Dedifferentiated amniotic fluid mesenchymal stem cell (primary cell): ENCODE results near the gene CSNK1G1.
A peak's percentile ranks its signal among the peaks of the same experiment; 100 is the strongest.
"Not testable (repeated sequence)": the region's sequence is repeated elsewhere in the genome, so short reads cannot be mapped to it uniquely, and the experiment has no call there.

Experiments
- DNase-seq: peaks from one replicate; pipeline ENCODE4 v3.0.0-alpha.2; 2016; ENCODE audit errors: extremely low spot score

The CSNK1G1 gene

DNA sequence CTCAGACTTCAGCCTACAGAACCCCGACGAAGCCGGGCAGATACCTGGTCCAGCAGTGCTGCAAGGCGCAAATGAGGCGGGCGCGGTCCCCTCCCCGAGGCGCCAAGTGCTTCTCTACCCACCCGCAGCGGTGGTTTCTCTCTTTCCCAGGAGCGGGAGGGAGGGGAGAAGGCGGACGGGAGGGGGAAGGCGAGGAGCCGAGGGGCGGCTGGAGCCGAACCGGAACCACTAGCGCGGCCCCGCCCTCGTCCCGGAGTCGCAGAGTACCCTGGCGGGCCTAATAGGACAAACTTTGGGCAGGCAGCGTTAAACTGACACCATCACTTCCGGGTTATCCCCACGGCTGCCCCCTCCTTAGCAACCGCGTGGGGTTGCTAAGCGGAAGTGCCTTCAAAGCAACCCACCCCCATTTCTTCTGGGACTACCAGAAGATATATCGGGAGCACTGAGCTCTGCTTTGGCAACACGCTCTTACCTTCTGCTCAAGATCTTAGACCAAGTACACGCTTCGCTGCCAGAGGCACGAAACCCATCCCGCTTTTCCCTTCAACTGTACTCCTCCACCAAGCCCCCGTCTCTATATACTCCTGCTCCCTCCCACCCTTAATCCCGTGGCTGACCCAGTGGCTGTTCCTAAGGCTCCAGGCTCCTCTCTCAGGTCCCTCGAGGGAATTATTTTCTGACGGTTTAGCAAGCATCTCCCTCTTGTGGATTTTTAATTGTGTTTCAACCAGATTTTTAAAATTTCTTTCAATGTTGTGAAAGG, at the start of gene CSNK1G1:
Gene CSNK1G1 (minus strand): TSS at position 230 of the 766 bp plus-strand sequence. CDS start 55,674 bp downstream, outside the sequence.
- peak; percentile 97 for DNase-seq

DNA sequence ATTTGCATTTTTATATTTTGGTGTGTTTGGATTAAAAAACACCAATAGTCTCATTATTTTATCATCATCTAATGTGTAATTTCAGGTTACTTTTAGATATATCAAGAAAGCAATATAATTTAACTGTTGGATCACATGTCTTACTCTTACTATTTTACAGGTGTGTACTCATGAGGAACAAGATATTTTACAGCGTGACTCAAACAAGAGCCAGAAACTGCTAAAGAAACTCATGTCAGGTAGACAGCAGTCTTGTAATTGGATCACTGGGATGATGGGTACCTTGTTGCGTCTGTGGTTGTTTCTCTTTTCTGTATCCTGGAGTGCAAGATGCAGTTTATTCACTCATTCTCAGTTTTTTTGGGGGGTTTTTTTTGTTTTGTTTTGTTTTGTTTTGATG, 44.6 kb upstream of the CSNK1G1 start:
- no peak for DNase-seq

DNA sequence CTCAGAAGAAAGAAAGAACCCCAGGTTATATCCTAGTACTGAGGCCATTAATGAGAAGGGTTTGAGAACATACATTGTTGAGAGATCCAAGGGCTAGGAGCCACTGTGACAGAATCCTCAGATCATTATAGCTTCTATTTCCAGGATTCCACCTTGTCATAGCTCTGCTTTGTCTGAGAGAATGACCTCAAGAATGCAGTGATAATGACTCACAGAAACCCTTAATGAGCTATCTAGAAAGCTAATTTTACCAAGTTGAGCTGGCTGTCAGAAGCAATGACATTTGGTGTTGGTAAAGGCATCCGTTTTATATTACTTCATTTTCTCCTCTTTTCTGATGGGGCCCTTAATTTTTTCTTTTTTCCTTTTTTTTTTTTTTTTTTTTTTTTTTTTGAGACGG, 42.6 kb upstream of the CSNK1G1 start:
- no peak for DNase-seq

DNA sequence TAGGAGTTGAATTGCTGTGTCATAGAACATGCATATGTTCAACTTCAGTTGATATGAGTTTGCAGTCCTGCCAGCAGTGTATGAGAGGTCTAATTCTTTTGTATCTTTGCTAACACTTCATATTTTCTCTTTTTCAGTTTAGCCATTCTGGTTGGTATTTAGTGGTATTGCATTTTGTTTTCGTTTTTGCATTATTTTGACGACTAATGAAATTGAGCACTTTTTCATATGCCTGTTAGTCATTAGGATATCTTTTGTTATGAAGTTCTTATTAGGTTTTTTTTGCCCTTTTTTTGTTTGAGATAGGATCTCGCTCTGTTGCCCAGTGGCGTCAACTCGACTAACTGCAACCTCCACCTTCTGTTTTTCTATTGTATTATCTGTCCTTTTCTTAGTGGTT, 40.8 kb upstream of the CSNK1G1 start:
- no peak for DNase-seq

DNA sequence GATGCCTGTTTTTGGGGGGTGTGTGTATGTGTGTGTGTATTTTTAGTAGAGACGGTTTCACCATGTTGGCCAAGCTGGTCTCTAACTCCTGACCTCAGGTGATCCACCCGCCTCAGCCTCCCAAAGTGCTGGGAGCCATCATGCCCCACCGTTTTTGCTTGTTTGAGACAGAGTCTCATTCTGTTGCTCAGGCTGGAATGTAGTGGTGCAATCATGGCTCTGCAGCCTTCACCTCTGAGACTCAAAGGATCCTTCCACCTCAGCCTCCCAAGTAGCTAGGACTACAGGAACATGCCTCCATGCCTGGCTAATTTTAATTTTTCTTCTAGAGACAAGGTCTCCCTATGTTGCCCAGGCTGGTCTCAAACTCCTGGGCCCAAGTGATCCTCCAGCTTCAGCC, 36.5 kb upstream of the CSNK1G1 start:
- not testable (repeated sequence) for DNase-seq

DNA sequence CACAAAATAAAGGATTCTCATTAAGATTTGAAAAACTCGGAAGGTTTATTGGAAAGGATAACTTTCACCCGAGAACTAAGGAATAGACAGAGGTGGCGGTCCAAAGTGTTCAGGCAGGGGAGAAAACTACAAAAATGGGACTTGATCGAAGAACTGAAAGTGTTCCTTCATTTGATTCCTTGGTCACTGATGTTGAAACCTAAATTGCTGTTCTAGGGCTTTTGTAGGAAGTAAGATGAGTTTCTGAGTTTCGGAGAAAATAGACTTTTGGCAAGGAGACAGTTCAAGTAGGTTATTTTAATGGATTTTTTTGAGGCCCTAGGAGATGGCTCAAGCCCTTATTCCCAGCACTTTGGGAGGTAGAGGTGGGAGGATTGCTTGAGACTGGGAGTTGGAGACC, 33.1 kb upstream of the CSNK1G1 start:
- DNase-seq: no peak

DNA sequence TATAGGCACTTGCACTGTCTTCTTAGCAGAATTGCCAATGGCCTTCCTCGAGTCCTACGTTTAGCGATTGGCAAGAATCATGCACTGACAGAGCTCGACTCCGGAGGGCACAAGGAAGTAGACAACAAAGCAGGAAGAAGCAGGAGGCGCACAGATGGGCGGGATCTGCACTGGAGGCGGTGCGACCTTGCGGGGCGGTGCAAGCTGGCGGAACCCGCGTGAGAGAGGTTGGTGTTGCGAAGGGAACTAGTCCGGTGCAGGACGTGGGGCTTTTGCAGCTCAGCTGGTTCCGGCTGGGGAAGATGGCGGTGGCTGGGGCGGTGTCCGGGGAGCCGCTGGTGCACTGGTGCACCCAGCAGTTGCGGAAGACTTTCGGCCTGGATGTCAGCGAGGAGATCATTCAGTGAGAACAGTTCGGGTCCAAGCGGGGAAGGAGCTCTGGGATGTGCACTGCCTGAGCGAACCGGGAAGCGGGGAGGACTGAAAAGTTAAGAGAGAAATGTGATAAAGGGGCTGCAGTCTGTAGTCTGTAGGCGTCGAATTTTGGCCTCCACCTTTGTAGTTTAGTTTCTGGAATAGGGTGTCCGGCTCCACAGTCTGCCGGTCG, 31.7 kb upstream of the CSNK1G1 start, which contains the start of gene TRIP4:
Gene TRIP4 (plus strand): TSS at position 275 of the 607 bp plus-strand sequence. CDS start 28 bp downstream, at position 303.
- peak; percentile 97 for DNase-seq

DNA sequence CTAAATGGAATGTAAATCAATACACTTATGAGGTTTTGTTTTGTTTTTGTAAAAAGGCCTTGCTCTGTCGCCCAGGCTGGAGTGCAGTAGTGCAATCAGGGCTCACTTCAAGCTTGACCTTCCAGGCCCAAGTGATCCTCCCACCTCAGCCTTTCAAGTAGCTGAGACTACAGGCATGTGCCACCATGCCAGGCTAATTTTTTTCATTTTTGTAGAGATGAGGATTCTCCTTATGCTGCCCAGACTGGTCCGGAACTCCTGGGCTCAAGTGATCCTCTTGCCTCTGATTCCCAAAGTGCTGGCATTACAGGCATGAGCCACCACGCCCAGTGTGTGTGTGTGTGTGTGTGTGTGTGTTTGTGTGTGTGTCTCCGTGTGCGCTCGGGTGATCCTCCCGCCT, 30.3 kb upstream of the CSNK1G1 start:
- no peak for DNase-seq

DNA sequence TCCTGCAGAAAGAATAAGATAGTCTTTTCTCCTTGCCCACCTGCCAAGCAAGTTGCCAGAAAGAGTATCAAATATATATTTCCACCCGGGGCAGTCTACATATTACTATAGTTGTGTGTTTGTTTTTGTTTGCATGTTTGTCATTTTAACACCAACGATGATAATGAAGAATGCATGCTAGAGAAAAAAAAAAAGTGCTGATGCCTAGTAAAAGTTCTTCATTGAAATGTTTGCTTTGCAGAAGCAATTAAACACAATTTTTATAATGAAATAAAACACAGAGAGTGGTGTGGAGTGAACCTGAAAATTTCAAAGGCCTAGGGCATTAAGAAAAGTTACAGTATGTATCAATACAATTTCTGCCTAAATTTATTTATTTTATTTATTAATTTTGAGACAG, 27.8 kb upstream of the CSNK1G1 start:
- no peak for DNase-seq

DNA sequence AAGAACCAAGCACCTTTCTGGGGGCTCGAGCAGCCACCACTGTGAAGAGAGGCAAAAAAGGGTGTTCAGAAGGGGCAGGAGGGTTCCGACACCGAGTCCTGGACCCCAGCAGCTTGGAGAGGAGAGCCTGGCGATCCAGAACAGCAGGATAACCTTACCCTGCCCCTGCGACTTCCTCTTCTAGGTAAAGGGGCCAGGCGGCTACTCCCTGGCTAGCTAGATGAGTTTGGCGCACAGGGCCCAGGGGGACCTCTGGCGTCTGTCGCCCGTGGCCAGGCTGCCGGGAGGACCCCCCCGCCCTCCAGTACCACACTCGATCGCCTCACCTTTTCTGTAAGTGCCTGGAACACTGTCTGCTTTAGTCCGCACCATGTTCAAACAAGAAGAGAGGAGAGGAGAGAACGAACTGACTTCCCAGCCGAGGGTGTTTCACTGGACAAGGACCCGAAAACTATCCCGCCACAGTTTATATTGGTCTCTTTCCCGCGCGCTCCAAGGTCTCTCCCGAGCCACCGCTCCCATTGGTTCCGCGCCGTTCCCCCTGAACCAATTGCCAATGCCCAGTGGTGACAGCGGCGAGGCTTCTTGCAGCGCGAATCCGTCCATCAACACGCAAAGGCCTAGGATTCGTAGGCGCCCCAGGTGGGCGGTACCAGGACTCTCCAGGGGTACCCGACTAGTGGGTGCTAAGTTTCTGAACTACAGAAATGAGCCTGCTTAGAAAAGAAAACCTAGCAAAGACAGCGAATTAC, 25.2 kb upstream of the CSNK1G1 start, which contains the start of gene PCLAF:
Gene PCLAF (minus strand): TSS at position 442 of the 752 bp plus-strand sequence. CDS start 70 bp downstream, at position 372.
- DNase-seq: peak; percentile 95

DNA sequence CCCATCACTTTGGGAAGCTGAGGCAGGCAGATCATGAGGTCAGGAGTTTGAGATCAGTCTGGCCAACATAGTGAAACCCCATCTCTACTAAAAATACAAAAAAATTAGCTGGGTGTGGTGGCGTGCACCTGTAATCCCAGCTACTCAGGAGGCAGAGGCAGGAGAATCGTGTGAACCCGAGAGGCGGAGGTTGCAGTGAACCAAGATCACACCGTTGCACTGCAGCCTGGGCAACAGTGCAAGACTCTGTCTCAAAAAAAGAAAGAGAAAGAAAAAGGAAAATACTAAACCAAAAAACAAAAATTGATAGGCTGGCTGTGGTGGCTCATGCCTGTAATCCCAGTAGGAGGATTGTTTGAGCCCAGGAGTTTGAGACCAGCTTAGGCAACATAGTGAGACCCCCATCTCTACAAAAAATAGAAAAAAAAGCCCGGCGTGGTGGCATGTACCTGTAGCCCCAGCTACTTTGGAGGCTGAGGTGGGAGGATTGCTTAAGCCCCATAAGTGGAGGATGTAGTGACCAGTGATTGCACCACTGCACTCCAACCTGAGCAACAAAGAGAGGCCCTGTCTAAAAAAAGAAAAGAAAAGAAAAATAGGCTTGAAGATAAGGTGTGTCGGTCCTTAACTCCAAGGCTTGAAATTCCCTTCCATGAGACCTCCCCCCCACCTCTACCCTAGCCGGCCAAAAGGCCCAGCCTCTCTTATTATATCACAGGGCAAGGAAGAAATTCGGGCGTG, 24.3 kb upstream of the CSNK1G1 start:
- not testable (repeated sequence) for DNase-seq

DNA sequence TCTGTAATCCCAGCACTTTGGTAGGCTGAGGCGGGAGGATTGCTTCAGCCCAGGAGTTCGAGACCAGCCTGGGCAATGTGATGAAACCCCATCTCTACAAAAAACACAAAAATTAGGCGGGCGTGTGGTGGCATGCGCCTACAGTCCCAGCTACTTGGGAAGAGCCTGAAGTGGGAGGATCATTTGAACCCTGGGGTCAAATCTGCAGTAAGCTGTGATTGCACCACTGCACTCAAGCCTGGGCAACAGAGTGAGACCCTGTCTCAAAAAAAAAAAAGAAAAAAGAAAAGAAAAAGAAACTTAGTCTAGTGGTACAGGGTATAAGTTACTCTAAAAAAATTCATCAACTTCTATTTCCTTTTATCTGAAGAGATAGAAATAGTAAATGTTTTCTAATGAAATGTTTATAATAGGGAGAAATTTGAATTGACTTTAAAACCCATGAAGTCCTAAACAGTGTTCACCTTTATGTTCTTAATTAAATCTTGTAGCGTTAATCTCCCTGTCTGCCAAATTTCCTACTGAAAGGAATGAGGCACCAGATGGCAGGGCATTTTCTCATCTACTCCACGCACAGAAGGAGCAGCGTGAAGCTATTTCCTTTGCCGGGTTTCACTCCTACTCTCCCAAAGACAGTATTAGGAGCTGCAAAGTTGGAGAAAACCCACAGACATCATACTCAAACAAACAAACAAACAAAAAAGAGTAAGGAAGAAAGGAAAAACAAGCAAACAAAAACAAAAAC, 23.4 kb upstream of the CSNK1G1 start:
- DNase-seq: no peak

DNA sequence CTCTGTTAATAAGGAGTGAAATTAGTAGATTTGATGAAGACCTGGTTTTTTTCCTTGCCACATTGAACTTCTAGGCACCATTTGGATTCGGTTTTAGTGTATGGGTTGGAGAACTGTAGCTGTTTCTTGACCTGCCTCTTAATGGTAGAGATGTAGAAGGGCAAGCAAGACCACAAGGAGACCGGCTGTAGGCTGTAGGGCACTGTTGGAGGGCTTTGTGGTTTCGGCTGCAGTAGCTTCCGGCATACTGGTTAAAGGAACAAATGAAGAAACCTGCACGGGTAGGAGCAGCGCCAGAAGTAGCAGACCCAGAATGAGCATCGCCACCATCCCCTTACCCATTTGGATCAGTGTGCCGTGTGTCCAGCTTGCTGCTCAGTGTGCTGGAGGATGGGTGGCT, 17.4 kb upstream of the CSNK1G1 start:
- no peak for DNase-seq

DNA sequence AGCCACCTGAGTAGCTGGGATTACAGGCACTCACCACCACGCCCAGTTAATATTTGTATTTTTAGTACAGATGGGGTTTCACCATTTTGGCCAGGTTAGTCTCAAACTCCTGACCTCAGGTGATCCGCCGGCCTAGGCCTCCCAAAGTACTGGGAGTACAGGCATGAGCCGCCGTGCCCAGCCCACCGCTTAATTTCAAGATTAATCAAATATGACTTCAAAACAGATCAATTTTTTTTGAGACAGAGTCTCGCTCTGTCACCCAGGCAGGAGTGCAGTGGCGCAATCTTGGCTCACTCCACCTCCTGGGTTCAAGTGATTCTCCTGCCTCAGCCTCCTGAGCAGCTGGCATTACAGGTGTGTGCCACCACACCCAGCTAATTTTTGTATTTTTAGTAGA, 15.4 kb upstream of the CSNK1G1 start:
- not testable (repeated sequence) for DNase-seq

DNA sequence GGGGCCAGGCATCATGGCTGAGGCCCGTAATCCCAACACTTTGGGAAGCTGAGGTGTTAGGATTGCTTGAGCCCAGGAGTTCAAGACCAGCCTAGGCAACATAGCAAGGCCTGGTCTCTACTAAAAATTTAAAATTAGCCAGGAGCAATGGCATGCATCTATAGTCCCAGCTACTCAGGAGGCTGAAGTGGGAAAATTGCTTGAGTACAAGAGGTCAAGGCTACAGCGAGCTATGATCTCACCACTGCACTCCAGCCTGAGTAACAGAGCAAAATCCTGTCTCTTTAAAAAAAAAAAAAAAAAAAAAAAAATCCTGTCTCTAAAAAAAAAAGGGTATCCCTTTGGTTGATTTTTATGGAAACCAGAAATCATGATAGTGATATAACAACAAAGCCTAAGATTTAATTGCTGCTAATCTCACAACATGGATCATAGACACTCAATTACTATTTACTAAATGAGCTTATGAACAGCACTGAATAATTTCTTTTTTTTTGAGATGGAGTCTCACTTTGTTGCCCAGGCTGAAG, 13.2 kb upstream of the CSNK1G1 start:
- DNase-seq: no peak

DNA sequence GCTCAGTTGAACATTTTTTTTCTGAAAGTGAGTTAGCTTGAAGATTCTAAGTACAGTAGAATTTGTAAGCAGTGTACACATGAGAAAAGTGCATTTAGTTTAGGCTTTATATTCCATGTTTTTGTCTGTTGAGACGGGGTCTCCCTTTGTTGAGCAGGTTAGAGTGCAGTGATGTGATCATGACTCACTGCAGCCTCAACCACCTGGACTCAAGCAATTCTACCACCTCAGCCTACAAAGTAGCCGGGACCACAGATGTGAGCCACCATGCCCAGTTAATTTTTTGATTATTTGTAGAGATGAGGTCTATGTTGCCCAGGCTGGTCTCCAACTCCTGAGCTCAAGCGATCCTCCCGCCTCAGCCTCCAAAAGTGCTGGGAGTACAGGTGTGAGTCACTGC, 5.3 kb upstream of the CSNK1G1 start:
- DNase-seq: no peak

DNA sequence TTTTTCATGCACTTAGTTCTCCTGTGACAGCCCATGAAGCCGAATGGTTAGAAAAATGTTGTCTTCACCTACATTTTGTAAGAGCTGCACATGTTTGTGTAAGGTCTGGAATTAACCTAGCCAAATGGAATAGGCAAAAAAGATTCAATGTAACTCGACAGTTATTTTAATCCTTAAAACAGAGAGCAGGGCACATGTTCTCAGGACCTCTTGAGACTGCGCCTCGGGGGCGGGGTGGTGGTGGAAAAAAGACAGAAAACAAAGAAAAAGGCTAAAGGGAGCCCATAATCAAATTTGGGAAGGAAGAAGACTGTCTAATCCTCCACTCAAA, 702 bp upstream of the CSNK1G1 start:
- no peak for DNase-seq

DNA sequence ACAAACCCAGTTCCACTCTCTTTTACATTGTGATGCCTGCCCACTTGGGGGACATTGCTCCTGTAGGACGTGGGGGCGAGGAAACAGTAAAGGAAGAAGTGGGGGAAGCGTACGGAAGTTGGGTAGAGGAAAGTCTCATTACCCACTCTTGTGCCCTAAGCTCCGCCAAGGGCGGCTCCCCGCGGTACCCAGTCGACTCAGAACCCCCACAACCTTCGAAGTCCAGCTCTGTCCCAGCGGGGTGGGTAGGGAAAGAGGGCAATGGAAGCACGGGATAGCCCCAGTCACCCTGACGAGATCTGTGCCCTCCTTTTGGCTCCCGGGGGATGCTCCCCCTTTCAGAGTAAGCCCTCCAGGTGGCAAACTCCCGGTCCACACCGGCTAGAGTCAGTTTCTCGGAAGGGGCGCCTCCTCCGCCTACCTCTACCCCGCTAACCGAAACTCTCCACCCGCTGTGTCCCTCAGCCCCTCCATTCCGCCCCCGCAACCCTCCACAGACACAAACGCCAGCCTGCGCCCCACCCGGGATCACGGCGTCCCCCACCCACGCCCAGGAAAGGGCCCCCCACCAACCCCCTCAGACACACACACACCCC, 527 bp downstream of the CSNK1G1 start:
- DNase-seq: no peak

DNA sequence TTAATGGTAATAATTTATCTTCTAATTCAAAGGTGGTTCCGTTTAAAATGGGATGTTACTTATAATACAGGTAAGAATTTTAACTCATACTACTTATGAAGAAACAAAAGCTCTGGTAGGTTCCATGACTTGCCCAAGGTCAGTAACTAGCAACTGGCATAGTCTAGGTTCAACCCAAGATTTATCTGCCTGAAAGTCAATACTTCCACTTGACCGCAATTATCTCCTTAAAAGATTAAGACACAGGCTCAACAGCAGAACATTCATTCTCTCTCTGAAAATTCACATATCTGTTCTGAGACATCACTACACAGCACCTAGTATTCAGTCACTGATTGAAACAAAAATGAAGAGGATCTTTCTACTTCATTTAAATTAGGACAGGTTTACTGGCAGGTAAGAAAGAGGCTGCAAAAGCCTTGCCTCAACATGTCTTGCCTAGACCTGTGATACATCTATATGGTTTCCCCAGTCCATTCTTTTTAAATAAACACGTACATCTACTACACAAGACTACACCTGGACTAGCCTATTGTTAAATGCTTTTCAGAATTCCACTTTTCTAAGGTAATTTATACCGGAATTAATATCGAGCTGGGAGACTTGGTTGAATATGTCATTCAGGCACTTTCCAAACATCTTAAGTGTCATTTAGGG, 1.2 kb downstream of the CSNK1G1 start:
- DNase-seq: no peak

DNA sequence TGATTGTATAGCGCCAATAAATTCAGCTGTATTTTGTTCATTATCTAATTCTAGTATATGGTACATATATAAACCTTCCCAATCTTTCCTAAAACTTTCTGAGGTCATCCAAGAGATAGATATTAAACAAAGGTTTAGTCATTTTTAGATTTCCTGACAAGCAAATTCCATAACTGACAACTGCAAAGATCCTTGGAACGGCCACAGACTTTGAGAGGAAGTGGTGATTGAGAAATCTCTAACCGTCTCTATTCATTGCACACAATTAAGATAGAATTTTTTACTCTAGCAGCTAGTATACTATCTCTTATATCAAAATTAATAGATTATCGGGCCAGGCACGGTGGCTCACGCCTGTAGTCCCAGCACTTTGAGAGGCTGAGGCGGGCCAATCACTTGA, 4.7 kb downstream of the CSNK1G1 start:
- no peak for DNase-seq
